Measurements from ENCODE around the gene CAGE1. TPM values are rescaled to one million over a fixed set of nuclear protein-coding genes. Genes with fewer than 3 reads are reported as not detected.

CAGE1 gene
- total and polyA plus RNA-seq, 8 donors: not detected

DNA sequence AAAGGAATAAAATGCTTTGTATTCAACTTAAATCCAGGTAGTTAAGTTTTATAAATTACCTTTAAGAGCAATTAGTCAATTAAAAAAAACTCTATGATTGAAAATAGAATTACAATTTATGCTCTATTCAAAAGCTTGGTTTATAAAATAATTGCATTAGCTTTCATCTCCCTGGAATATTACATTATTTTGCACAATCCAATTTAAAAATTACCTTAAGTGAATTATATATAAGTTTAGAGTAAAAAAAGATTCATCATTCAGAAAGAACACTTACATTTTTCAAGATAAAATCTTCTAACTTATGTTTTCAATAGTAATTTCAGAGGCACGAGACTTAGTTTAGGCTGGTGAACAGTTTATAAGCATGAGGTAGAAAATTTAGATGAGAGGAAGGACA is 91.4 kb downstream of the CAGE1 start:
- intact Hi-C loops (cut with DNase I; ENCODE audit: low total_unique reads): no loop called here
- TF ChIP-seq CTCF (IDR thresholded peaks at IDR 0.05): no peak
- no peak for TF ChIP-seq POLR2AphosphoS5 (IDR thresholded peaks at IDR 0.05)
- no peak for TF ChIP-seq EP300 (IDR thresholded peaks at IDR 0.05)
- no peak for TF ChIP-seq POLR2A (IDR thresholded peaks at IDR 0.05)
- DNase-seq: no peak
- peaks cover 67 to 100% (median 99%) of the 10 kb centered on the region in 4 donors for H3K36me3 ChIP-seq
- peaks cover 8 to 16% (median 11%) of the 10 kb centered on the region in 4 donors for H3K4me1 ChIP-seq
- WGBS, 5 donors: 91 to 97% (median 94%) methylated on average over 1 of the region's 1 CpG
- no peak overlapping the region for H3K27ac ChIP-seq
- no peak overlapping the region for H3K4me3 ChIP-seq
- H3K9me3 ChIP-seq: no peaks in the 10 kb centered on the region
- no peaks in the 10 kb centered on the region for H3K27me3 ChIP-seq

GRCh38 chr6:7296602-7297001 is 92.9 kb downstream of the CAGE1 start:
- no peak overlapping the region for H3K4me3 ChIP-seq
- no peak overlapping the region for H3K27ac ChIP-seq
- H3K36me3 ChIP-seq: peaks cover 59 to 100% (median 99%) of the 10 kb centered on the region in 4 donors
- intact Hi-C loops (cut with DNase I; ENCODE audit: low total_unique reads): no loop called here
- 90 to 97% (median 94%) methylated on average over 2 of the region's 2 CpGs for WGBS, 5 donors
- DNase-seq: no peak
- peaks cover 7 to 13% (median 9%) of the 10 kb centered on the region in 4 donors for H3K4me1 ChIP-seq
- H3K9me3 ChIP-seq: no peaks in the 10 kb centered on the region
- TF ChIP-seq POLR2AphosphoS5 (IDR thresholded peaks at IDR 0.05) (no peak), POLR2A (IDR thresholded peaks at IDR 0.05) (no peak), EP300 (IDR thresholded peaks at IDR 0.05) (no peak), CTCF (IDR thresholded peaks at IDR 0.05) (no peak)
- no peaks in the 10 kb centered on the region for H3K27me3 ChIP-seq

- Histone ChIP-seq H3K27ac (no peak overlapping the region), H3K4me1 (peaks cover 0 to 6% (median 3%) of the 10 kb centered on the region in 4 donors), H3K27me3 (no peaks in the 10 kb centered on the region), H3K4me3 (no peak overlapping the region), H3K9me3 (no peaks in the 10 kb centered on the region), H3K36me3 (peaks cover 52 to 100% (median 99%) of the 10 kb centered on the region in 4 donors)
- WGBS, 5 donors: 88 to 94% (median 90%) methylated on average over 3 of the region's 3 CpGs
- no peak for DNase-seq
- intact Hi-C loops (cut with DNase I; ENCODE audit: low total_unique reads): no loop called here
- no peak for TF ChIP-seq POLR2AphosphoS5 (IDR thresholded peaks at IDR 0.05)
- no peak for TF ChIP-seq CTCF (IDR thresholded peaks at IDR 0.05)
- no peak for TF ChIP-seq EP300 (IDR thresholded peaks at IDR 0.05)
- TF ChIP-seq POLR2A (IDR thresholded peaks at IDR 0.05): no peak
These were observed 93.6 kb downstream of the CAGE1 start for GRCh38 chr6:7295916-7296315.

DNA sequence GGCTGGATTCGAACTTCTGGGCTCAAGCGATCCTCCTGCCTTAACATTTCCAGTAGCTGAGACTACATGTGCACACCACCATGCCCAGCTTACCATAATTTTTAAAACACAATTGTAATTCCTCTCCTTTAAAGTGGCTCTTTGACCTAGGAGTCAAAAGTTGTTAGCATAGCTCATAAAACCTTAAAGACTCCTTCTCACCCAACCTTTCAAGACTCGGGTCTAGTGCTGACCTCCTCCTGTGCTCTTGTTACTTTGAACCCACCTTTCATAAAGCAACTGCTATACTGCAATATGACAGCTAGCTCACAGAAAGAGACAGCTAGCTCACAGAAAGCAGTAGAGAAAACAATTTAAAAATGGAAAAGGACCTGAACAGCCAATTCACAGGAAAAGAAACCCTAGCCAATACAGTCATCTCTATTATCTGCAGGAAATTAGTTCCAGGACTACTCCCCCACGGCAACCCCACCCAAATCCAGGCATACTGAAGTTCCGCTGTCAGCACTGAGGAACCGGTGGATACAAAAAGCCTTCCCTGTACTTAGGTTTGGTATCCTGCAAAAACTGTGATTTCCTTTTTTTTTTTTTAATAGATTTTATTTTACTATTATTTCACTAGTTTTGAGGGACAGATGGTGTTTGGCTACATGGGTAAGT is 96.8 kb downstream of the CAGE1 start:
- intact Hi-C loops (cut with DNase I; ENCODE audit: low total_unique reads): no loop called here
- Histone ChIP-seq H3K4me3 (no peak overlapping the region), H3K4me1 (no peaks in the 10 kb centered on the region), H3K36me3 (peaks cover 35 to 100% (median 99%) of the 10 kb centered on the region in 4 donors), H3K9me3 (no peaks in the 10 kb centered on the region), H3K27ac (no peak overlapping the region), H3K27me3 (no peaks in the 10 kb centered on the region)
- TF ChIP-seq EP300 (IDR thresholded peaks at IDR 0.05) (no peak), CTCF (IDR thresholded peaks at IDR 0.05) (no peak), POLR2A (IDR thresholded peaks at IDR 0.05) (no peak)
- DNase-seq: no peak
- 84 to 89% (median 85%) methylated on average over 6 of the region's 6 CpGs for WGBS, 5 donors

All from stomach (tissue), 9 donors.